ENCODE results near the gene SETX.
"Not testable (repeated sequence)": the region's sequence is repeated elsewhere in the genome, so short reads cannot be mapped to it uniquely, and the experiment has no call there.

Gene SETX, protein sequence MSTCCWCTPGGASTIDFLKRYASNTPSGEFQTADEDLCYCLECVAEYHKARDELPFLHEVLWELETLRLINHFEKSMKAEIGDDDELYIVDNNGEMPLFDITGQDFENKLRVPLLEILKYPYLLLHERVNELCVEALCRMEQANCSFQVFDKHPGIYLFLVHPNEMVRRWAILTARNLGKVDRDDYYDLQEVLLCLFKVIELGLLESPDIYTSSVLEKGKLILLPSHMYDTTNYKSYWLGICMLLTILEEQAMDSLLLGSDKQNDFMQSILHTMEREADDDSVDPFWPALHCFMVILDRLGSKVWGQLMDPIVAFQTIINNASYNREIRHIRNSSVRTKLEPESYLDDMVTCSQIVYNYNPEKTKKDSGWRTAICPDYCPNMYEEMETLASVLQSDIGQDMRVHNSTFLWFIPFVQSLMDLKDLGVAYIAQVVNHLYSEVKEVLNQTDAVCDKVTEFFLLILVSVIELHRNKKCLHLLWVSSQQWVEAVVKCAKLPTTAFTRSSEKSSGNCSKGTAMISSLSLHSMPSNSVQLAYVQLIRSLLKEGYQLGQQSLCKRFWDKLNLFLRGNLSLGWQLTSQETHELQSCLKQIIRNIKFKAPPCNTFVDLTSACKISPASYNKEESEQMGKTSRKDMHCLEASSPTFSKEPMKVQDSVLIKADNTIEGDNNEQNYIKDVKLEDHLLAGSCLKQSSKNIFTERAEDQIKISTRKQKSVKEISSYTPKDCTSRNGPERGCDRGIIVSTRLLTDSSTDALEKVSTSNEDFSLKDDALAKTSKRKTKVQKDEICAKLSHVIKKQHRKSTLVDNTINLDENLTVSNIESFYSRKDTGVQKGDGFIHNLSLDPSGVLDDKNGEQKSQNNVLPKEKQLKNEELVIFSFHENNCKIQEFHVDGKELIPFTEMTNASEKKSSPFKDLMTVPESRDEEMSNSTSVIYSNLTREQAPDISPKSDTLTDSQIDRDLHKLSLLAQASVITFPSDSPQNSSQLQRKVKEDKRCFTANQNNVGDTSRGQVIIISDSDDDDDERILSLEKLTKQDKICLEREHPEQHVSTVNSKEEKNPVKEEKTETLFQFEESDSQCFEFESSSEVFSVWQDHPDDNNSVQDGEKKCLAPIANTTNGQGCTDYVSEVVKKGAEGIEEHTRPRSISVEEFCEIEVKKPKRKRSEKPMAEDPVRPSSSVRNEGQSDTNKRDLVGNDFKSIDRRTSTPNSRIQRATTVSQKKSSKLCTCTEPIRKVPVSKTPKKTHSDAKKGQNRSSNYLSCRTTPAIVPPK (N-terminal part only)

DNA sequence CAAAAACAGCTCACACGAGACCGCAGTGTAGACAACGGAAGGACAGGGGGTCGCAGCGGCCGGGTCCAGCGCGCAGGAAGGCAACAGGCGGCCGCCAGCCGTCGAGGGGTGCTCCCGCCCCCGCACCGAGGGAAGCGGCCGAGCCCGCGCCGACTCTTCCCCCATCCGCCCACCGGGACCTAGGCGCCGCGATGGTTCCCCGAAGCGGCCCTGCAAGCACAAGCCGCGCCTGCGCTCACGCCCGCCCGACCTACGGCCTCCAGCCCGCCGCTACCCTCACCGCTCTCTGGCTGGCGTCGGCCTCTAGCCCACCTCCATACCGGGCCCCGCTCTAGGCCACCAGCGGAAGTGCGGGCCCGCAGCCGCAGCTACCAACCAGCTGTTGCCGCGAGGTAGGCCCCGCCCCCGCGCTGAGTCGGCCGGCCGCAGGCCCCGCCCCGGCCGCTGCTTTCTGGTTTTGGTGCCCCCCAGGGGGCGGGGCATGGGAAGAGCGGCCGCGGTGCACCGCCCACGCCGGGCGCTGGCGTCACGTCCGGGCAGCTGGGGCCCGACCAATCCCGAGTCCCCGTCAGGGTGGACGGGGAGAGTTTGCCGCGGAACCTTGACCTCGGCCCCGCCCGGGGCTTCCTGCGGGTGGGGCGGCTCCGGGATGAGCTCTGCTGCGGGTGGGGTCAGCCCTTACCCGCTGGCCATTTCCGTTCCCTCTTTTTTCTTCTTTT is at the start of gene SETX:
Gene SETX, minus strand, starts transcription at position 350 of the 719 bp plus-strand sequence. CDS start 5,558 bp downstream, outside the sequence.
- peak; percentile 96 for DNase-seq

DNA sequence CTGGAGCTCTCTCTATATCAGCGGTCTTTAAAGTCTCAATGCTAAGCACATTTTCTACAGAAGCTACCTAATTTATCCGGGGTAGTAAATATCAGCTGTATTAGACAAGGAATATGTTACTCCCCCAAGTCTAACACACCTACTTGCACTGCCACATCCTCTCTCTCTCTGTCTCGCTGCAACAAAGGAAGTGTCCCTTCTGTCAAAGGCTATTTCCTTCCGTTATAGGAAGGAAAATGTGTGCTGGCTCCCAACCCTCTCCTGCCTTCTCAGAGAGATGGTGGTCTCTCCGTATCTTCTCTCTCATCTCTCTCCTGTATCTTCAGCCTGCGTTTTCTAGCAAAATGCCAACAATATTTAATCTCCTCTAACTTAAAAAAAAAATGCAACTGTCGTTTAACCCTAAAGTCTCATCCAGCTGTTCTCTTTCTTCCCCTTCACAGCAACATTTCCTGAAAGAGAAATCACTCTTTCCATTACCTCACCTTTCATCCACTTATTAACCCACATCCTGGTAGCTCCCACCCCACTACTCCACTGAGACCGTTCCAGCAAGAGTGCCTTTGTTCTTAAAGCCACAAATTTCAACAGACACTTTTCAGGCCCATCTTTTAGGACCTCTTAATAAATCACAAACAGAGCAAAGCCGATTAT is 49.6 kb upstream of the SETX start:
- DNase-seq: no peak

DNA sequence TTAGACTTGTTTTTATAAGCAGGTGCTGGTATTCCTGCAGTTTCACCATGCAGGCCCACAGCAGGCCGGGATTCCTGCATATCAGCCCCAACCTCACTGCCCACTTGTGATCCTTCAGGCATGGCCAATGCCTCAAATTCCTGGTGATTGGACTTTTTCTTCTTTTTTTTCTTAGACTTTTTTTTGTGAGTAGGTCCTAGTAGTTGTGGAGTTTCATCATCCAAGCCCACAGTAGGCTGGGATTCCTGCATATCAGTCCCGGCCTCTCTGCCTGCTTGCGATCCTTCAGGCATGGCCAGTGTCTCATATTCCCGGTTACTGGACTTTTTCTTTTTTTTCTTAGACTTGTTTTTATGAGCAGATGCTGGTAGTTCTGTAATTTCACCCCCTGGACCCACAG is 47.0 kb upstream of the SETX start:
- DNase-seq: no peak

DNA sequence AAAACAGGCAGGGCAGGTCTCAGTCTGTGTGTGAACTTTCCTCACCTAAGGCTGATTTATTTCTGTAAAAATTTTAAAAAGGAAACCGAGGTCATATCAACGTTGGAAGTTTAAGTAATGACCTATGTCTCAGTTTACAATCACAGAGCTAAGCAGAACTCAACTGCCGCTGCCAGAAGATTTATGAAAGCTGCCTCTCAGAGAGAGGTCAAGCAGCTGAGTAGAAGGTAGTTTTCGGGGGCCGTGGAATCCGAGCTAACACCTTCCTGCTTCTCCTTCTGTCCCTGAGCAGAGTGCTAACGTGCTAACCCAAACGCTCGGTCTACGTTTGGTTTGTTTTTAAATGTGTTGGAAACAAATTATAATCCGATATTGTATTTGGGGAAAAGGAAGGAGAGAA is 40.8 kb upstream of the SETX start:
- no peak for DNase-seq

DNA sequence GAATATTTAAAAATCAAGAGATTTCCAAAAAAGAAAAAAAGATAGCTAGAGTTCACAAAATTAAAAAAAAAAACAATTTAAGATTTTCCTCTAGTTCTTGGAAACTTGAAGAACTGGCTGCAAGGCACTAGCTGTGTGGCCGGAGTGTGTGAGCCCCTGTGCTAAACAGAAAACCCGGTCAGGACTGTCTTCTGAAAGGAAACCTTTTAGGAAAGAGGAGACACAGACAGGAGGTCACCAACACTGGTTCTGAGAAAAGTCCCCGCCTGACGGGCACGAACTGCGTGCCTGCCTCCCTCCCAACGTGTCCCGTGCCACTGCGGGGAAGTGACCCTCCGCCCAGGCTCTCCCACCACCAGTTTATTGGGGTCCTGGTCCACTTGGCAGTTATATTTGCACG is 36.7 kb upstream of the SETX start:
- no peak for DNase-seq

DNA sequence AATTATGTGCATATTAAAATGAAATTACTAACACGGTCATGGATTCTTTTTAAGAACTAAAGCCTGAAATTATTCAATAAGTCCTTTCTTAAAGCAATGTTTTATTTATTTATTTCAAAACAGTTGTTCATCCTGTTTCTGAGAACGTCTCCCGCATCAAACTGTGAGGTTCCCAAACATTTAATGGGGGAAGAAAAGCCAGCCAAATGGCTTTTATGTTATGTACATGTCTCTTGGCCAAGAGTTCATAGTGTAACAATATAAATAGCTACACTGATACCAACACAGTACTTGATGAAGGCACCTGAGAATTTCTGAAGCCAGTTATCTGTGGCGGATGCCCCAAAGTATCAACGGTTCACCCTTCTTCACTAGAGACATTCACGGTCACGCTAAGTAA is 36.2 kb upstream of the SETX start:
- no peak for DNase-seq

DNA sequence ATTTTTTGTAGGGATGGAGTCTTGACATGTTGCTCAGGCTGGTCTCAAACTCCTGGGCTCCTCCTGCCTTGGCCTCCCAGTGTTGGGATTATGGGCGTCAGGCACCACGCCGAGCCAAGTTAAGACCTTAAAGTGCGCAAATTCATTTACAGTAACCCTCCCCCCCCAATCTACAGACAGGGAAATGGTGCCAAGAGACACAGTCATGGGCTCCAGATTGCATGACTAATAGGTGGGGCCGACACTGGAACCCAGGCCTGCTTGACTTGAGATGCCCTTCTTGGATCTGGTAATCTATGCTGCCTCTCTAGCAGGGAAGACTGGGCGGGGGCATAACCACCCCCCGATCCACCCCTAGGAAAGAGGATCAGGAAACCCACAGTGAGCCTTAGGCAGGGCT is 32.3 kb upstream of the SETX start:
- no peak for DNase-seq

DNA sequence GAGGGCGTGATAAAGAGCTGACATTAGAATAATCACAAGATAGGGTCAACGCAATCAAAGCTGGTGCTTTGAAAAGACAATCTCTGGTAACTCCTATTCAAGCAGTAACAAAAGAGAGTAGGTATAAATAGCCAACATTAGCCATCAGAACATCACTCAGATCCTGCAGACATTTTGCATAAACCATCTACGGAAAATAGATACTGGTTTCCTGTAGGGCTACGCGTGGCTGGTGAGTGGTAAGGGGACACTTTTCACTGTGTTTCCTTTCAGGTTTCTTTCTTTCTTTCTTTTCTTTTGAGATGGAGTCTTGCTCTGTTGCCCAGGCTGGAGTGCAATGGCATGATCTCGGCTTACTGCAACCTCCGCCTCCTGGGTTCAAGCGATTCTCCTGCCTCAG is 29.6 kb upstream of the SETX start:
- DNase-seq: no peak

DNA sequence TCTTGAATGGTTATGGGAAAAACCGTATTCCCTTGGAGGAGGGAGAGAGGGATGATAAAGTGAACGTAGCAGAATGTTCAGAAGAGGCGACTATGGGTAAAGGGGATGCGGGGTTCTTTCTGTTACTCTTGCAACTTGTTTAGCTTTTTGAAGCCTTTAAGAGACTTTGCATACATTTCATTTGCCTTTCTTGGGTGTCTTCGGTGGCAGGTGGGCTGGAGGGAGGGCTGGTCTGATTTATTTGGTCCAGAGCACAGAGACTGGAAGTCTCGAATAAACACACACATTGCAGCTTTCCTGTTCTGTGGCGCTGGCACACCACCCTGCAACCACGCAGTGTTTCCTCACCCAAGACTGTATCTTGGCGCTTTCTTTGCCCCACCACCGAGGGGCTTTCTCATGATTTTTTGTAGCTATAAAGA is 28.7 kb upstream of the SETX start:
- DNase-seq: no peak

DNA sequence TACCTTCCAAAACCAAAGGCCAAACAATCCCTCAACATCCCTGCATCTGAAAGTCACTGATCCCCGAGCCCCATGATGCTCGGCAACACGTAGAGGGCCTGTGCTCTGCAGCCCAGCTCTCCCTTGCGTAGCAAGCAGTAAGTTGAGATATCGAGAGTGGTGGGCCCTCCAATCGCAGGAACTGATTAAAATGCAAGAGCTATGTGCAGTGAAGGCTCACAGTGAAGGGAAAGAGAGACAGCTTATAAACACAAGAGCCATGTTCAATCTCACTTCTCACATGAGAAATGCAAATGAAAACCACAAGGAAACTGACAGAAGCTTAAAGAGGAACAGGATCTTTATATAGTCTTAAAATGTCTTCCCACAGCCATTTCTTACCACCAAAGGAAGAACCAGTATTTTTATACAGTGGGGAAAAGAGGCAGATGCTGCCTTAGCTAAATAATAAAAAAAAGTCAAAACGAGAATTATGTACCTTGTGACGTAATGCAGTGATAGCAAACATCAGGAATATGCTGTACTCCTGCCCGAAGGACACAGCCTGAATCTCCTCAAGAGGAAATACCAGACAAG is 27.3 kb upstream of the SETX start:
- no peak for DNase-seq

DNA sequence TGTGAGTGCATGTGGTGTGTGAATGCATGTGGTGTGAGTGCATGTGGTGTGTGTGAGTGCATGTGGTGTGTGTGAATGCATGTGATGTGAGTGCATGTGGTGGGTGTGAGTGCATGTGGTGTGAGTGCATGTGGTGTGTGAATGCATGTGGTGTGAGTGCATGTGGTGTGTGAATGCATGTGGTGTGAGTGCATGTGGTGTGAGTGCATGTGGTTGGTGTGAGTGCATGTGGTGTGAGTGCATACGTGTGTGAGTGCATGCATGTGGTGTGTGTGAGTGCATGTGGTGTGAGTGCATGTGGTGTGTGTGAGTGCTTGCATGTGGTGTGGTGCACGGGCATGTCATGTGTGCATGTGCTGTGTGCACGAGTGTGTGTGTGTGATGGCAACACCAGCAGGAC is 23.6 kb upstream of the SETX start:
- not testable (repeated sequence) for DNase-seq

DNA sequence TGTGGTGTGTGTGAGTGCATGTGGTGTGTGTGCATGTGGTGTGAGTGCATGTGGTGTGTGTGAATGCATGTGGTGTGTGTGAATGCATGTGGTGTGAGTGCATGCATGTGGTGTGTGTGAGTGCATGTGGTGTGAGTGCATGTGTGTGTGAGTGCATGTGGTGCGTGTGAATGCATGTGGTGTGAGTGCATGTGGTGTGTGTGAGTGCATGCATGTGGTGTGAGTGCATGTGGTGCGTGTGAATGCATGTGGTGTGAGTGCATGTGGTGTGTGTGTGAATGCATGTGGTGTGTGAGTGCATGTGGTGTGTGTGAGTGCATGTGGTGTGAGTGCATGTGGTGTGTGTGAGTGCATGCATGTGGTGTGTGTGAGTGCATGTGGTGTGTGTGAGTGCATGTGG is 23.0 kb upstream of the SETX start:
- not testable (repeated sequence) for DNase-seq

DNA sequence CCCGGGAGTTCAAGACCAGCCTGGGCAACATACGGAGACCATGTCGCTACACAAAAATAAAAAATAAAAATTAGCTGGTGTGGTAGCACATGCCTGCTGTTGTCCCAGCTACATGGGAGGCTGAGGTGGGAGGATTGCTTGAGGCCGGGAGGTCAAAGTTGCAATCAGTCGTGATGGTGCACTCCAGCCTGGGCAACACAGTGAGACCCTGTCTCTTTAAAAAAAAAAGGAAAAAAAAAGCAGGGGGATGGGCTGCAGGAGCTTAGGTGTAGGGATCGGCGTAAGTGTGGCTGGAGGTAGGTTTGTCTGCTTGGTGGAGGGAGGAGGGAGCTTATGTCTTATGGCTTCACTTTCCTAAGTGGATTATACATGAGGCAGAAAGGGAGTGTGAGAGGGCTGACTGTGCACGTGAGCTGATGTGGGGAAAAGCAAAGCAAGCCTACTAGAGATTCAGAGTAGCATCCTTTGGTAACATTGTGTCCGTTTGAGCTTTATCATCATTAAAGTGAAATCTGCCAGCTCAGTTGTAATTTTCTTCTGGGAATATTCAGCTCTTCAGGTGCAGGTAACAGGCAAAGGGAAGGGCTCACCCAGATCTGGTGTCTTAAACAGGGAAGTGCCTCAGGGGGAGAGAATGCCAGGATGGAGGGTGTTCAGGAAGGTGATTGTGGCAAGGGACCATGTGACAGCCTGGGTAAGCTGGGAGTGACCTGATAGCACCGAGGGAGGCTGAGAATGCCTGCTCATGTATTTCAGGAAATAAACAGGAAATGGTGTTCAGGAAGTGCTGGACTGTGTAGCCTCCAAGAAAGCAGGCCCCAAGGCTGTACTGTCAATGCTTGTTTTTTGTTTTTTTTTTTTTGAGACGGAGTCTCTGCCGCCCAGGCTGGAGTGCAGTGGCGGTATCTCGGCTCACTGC is 17.6 kb upstream of the SETX start:
- DNase-seq: no peak

DNA sequence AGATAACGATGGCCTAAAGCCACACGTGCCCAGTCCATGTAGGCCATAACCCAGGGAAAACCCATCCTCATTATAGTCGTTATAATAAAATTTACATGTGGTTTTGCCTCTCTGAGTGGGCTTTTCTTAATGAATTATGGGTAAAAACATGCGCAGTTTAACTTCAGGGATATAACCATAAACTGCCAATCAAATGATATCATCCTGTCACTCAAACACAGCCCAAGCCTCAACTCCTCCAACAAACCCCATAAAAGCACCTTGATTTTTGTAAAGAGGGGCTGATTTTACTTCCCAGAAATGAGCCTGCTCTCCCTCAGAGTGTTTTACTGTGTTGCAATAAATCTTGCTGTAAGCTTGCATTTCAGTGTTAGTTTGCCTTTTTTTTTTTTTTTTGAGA is 15.8 kb upstream of the SETX start:
- no peak for DNase-seq

DNA sequence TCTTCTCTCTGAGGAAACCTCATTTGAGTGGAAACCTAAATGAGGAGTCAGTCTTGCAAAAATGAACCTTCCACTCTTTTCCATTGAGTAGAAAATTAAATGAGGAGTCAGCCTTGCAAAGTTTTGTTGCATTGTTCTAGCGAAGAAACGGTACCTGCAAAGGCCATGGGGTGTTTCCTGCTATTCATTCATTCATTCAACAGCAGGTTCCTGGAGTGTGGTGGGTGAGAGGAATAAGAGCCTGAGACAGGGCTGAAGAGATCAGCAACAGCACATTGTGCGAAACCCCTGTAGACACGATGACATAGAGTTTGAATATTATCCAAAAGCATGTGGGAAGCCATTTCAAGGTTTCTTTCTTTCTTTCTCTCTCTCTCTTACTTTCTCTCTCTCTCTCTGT is 14.6 kb upstream of the SETX start:
- DNase-seq: no peak

DNA sequence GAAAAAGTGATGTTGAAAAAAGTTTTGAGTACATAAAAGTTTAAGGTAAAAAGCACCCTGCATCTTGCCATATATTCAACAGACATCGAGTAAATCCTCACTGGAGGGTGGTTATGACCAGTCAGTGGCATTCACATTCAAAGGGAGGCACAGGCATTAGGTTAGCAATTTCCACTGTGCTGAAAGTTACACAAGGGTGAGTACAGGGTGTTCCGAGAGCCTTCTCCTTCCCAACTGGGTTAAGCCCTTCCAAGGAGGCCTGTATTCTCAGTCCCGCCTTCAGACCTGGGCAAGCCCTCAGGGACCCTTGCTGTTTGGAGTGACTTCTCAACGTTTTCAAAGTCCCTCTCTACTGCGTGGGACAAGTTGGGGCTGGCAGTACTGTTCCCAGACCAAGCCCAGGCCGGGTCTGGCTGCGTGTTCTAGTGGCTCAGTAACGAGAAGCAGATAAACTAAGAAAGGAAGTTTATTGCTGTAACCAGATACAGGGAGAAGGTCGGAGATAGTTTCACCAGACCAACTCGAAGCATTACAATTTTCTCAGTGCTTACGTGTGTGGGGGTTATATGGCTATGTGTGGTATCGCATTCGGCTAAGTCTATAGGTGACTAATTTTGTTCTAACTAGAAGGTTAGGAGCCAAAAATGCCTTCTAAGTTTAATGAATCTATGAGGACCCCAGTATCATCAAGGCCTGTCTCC is 13.0 kb upstream of the SETX start:
- DNase-seq: no peak

DNA sequence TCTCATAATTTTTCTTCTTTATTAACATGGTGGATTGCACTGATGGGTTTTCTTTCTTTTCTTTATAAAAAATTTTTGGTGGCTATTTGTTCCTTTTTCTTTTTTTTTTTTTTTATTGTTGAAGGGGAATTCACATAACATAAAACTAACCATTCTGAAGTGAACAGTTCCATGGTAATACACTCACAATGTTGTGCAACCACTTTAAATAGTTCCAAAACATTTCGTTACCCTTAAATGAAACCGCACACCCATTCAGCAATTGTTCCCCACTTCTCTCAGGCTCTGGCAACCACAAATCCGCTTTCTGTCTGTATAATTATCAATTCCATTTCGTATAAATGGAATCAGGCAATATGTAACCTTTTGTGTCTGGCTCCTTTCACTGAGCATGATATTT is 11.7 kb upstream of the SETX start:
- no peak for DNase-seq

DNA sequence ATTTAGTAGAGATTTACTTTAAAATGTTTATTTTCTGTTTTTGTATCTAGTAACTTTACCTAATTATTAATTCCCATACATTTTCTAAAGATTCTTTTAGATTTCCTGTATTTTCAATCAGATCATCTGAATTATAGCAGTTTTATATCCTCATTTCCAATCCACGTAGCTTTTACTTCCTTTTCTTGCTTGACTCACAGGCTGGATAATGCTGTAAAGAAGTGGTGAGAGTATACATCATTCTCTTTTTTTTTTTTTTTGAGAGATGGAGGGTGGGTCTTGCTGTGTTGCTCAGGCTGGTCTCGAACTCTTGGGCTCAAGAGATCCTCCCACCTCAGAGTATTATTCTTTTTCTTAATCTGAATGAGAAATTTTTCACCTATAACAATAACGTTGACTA is 11.2 kb upstream of the SETX start:
- DNase-seq: no peak

DNA sequence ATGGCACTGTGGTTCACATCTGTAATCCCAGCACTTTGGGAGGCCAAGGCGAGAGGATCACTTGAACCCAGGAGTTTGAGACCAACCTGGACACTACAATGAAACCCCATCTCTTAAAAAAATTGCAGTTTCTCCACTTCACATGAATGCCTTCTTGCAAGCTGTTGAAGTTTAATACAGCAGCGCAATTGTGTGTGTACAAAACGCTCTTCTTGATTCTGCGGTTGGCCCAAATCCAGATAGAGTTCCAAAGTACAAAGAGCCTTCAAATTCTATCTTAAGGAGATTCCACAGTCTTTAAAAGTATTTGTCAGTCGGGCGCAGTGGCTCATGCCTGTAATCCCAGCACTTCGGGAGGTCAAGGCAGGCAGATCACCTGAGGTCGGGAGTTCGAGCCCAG is 9.3 kb upstream of the SETX start:
- DNase-seq: no peak

DNA sequence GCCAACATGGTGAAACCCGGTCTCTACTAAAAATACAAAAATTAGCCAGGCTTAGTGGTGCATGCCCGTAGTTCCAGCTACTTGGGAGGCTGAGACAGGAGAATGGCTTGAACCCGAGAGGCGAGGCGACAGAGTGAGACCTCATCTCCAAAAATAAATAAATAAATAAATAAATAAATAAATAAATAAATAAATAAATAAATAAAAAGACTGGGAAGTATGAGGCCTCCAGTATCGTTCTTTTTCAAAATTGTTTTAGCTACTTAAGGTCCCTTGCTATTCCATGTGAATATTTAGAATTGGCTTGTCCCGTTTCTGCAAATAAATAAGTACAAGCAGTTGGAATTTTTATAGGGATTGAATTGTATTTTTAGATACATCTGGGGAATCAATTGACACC is 3.0 kb upstream of the SETX start:
- DNase-seq: no peak

Data from activated effector memory CD4-positive, alpha-beta T cell treated with Interleukin-2 at 50 U/mL for 16 hours (primary cell).